Measurements from ENCODE around the gene DAP. TPM values are rescaled to one million over a fixed set of nuclear protein-coding genes. Genes with fewer than 3 reads are reported as not detected.

DAP gene
- total and polyA plus RNA-seq, 4 donors, result 36.6 to 122 (median 101) TPM

DNA sequence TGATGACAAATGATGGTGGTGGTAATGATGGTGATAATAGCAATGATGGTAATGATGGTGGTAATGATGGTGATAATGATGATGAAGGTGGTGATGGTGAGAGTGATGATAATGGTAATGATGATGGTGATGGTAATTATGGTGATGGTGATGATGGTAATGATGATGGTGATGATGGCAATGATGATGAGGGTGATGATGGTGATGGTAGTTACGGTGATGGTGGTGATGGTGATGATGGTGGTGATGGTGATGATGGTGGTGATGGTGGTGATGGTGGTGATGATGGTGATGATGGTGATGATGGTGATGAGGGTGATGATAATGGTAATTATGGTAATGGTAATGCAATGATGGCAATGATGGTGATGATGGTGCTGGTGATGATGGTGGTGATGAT lies 91.1 kb downstream of the DAP start:
- Histone ChIP-seq H3K4me1 (ENCODE audit: control insufficient read depth in 4 of 4, insufficient read depth in 4 of 4, low read length in 3 of 4) (peaks cover 1 to 22% (median 14%) of the 10 kb centered on the region in 4 donors), H3K9me3 (ENCODE audit: control insufficient read depth in 4 of 4, low read length in 3 of 4) (no peaks in the 10 kb centered on the region), H3K36me3 (ENCODE audit: control insufficient read depth in 4 of 4, insufficient read depth in 3 of 4, low read depth in 1 of 4, low read length in 3 of 4) (no peaks in the 10 kb centered on the region), H3K27ac (ENCODE audit: low read depth in 1 of 2, low read length in 2 of 2) (no peak overlapping the region), H3K9ac (ENCODE audit: low read depth in 1 of 2, low read length in 2 of 2) (no peak overlapping the region), H3K4me3 (ENCODE audit: low read depth in 1 of 3, low read length in 3 of 3) (no peak overlapping the region), H3K27me3 (ENCODE audit: control insufficient read depth in 4 of 4, insufficient read depth in 4 of 4, low read length in 3 of 4) (no peaks in the 10 kb centered on the region)
- WGBS, result 100% methylated on average over 1 of the region's 1 CpG
- TF ChIP-seq HNF4A (conservative IDR thresholded peaks at IDR 0.05) (no peak), FOXA2 (IDR thresholded peaks at IDR 0.05) (no peak)
- no peak for DNase-seq (ENCODE audit: low spot score)

DNA sequence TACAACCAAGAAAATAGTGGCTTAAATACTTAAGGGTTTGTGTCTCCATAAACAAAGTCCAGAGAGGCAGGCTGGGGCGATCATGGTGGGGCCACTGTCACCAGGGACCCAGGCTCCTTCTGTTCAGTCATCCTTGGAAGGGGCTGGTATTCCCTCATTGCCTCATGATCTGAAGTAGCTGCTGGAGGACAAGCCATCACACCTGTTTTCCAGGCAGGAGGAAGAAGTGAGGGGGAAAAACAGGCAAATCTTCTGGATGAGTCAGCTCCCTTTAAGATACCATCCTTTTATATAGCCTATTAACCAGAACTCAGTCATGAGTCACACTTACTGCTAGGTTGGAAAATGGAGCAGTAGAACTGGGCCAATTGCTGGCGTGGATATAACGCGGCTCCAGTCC lies 92.3 kb downstream of the DAP start:
- DNase-seq (ENCODE audit: low spot score), result no peak
- Histone ChIP-seq H3K9me3 (ENCODE audit: control insufficient read depth in 4 of 4, low read length in 3 of 4) (no peaks in the 10 kb centered on the region), H3K36me3 (ENCODE audit: control insufficient read depth in 4 of 4, insufficient read depth in 3 of 4, low read depth in 1 of 4, low read length in 3 of 4) (no peaks in the 10 kb centered on the region), H3K9ac (ENCODE audit: low read depth in 1 of 2, low read length in 2 of 2) (no peak overlapping the region), H3K27me3 (ENCODE audit: control insufficient read depth in 4 of 4, insufficient read depth in 4 of 4, low read length in 3 of 4) (no peaks in the 10 kb centered on the region), H3K4me1 (ENCODE audit: control insufficient read depth in 4 of 4, insufficient read depth in 4 of 4, low read length in 3 of 4) (peaks cover 4 to 30% (median 19%) of the 10 kb centered on the region in 4 donors), H3K27ac (ENCODE audit: low read depth in 1 of 2, low read length in 2 of 2) (no peak overlapping the region), H3K4me3 (ENCODE audit: low read depth in 1 of 3, low read length in 3 of 3) (no peak overlapping the region)
- WGBS, result 94% methylated on average over 4 of the region's 4 CpGs
- TF ChIP-seq GABPA (IDR thresholded peaks at IDR 0.05 in 1 of 2, conservative IDR thresholded peaks at IDR 0.05 in 1 of 2) (no peak), RXRA (IDR thresholded peaks at IDR 0.05) (no peak), HNF4G (IDR thresholded peaks at IDR 0.05) (no peak), NR2F2 (IDR thresholded peaks at IDR 0.05) (no peak), RAD21 (IDR thresholded peaks at IDR 0.05) (no peak), FOXA1 (IDR thresholded peaks at IDR 0.05) (no peak), YY1 (IDR thresholded peaks at IDR 0.05) (no peak)
- TF ChIP-seq, protein P1, sequence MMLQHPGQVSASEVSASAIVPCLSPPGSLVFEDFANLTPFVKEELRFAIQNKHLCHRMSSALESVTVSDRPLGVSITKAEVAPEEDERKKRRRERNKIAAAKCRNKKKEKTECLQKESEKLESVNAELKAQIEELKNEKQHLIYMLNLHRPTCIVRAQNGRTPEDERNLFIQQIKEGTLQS (IDR thresholded peaks at IDR 0.05), result no peak
- TF ChIP-seq, protein P2, sequence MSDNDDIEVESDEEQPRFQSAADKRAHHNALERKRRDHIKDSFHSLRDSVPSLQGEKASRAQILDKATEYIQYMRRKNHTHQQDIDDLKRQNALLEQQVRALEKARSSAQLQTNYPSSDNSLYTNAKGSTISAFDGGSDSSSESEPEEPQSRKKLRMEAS (IDR thresholded peaks at IDR 0.05), result no peak
- TF ChIP-seq, protein P3, sequence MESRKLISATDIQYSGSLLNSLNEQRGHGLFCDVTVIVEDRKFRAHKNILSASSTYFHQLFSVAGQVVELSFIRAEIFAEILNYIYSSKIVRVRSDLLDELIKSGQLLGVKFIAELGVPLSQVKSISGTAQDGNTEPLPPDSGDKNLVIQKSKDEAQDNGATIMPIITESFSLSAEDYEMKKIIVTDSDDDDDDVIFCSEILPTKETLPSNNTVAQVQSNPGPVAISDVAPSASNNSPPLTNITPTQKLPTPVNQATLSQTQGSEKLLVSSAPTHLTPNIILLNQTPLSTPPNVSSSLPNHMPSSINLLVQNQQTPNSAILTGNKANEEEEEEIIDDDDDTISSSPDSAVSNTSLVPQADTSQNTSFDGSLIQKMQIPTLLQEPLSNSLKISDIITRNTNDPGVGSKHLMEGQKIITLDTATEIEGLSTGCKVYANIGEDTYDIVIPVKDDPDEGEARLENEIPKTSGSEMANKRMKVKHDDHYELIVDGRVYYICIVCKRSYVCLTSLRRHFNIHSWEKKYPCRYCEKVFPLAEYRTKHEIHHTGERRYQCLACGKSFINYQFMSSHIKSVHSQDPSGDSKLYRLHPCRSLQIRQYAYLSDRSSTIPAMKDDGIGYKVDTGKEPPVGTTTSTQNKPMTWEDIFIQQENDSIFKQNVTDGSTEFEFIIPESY (IDR thresholded peaks at IDR 0.05), result no peak

DNA sequence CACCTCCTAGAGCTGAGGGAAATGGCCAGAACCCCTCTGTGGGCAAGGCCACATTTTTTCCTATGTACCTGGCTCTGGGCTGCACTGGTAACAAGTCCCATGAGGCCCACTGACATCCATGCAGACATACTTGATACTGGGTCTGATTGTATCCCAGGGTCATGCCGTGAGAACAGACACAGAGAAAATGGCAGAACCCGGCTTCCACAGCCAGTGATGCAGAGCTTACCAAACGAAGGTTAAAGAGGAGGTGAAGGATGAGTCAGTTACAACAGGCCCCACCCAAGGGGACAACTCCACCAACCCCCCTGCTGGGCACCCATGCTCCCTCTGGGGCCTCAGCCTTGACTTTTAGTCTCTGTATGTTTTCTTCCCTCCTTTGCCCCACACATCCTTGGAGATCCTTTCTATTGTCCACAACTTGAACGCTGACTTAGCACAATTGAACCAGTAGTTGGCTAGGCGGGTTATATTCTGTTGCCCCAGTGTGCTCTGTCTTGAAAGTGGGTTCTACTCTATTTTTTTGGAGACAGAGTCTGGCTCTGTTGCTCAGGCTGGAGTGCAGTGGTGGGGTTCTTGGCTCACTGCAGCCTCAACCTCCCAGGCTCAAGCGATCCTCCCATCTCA lies 93.5 kb downstream of the DAP start:
- no peak overlapping the region for H3K9ac ChIP-seq (ENCODE audit: low read depth in 1 of 2, low read length in 2 of 2)
- DNase-seq (ENCODE audit: low spot score), result no peak
- WGBS, result 95% methylated on average over 6 of the region's 6 CpGs
- no peaks in the 10 kb centered on the region for H3K27me3 ChIP-seq (ENCODE audit: control insufficient read depth in 4 of 4, insufficient read depth in 4 of 4, low read length in 3 of 4)
- H3K4me3 ChIP-seq (ENCODE audit: low read depth in 1 of 3, low read length in 3 of 3), result no peak overlapping the region
- no peak overlapping the region for H3K27ac ChIP-seq (ENCODE audit: low read depth in 1 of 2, low read length in 2 of 2)
- no peaks in the 10 kb centered on the region for H3K9me3 ChIP-seq (ENCODE audit: control insufficient read depth in 4 of 4, low read length in 3 of 4)
- TF ChIP-seq, protein P3 (IDR thresholded peaks at IDR 0.05), result no peak
- TF ChIP-seq, protein P2 (IDR thresholded peaks at IDR 0.05), result no peak
- TF ChIP-seq GABPA (IDR thresholded peaks at IDR 0.05 in 1 of 2, conservative IDR thresholded peaks at IDR 0.05 in 1 of 2), result no peak
- no peak for TF ChIP-seq SP1 (IDR thresholded peaks at IDR 0.05)
- TF ChIP-seq JUND (IDR thresholded peaks at IDR 0.05), result no peak
- no peak for TF ChIP-seq YY1 (IDR thresholded peaks at IDR 0.05)
- no peak for TF ChIP-seq RAD21 (IDR thresholded peaks at IDR 0.05)
- TF ChIP-seq, protein P4, sequence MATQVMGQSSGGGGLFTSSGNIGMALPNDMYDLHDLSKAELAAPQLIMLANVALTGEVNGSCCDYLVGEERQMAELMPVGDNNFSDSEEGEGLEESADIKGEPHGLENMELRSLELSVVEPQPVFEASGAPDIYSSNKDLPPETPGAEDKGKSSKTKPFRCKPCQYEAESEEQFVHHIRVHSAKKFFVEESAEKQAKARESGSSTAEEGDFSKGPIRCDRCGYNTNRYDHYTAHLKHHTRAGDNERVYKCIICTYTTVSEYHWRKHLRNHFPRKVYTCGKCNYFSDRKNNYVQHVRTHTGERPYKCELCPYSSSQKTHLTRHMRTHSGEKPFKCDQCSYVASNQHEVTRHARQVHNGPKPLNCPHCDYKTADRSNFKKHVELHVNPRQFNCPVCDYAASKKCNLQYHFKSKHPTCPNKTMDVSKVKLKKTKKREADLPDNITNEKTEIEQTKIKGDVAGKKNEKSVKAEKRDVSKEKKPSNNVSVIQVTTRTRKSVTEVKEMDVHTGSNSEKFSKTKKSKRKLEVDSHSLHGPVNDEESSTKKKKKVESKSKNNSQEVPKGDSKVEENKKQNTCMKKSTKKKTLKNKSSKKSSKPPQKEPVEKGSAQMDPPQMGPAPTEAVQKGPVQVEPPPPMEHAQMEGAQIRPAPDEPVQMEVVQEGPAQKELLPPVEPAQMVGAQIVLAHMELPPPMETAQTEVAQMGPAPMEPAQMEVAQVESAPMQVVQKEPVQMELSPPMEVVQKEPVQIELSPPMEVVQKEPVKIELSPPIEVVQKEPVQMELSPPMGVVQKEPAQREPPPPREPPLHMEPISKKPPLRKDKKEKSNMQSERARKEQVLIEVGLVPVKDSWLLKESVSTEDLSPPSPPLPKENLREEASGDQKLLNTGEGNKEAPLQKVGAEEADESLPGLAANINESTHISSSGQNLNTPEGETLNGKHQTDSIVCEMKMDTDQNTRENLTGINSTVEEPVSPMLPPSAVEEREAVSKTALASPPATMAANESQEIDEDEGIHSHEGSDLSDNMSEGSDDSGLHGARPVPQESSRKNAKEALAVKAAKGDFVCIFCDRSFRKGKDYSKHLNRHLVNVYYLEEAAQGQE (IDR thresholded peaks at IDR 0.05), result no peak
- TF ChIP-seq FOXA1 (IDR thresholded peaks at IDR 0.05), result no peak
- TF ChIP-seq EGR1 (IDR thresholded peaks at IDR 0.05; ENCODE audit: low read depth in 2 of 2), result no peak
- no peak for TF ChIP-seq FOXA2 (IDR thresholded peaks at IDR 0.05)
- TF ChIP-seq NR2F2 (IDR thresholded peaks at IDR 0.05), result no peak
- H3K36me3 ChIP-seq (ENCODE audit: control insufficient read depth in 4 of 4, insufficient read depth in 3 of 4, low read depth in 1 of 4, low read length in 3 of 4), result no peaks in the 10 kb centered on the region
- peaks cover 6 to 32% (median 21%) of the 10 kb centered on the region in 4 donors for H3K4me1 ChIP-seq (ENCODE audit: control insufficient read depth in 4 of 4, insufficient read depth in 4 of 4, low read length in 3 of 4)
